ENCODE results near the gene PATJ.

GRCh38 chr1:62207187-62207586, 464.9 kb downstream of the PATJ start:
- TF ChIP-seq CTCF (IDR thresholded peaks at IDR 0.05 in 2 of 3, conservative IDR thresholded peaks at IDR 0.05 in 1 of 3; ENCODE audit: borderline replicate concordance in 1 of 3, insufficient read depth in 1 of 3, low read depth in 2 of 3, low read length in 2 of 3): no peak
- TF ChIP-seq ZBTB33 (IDR thresholded peaks at IDR 0.05; ENCODE audit: extremely low read depth, insufficient replicate concordance, low read length): no peak
- no peak for TF ChIP-seq EZH2 (IDR thresholded peaks at IDR 0.05)
- TF ChIP-seq SIN3A (IDR thresholded peaks at IDR 0.05; ENCODE audit: low read depth): no peak
- no peak for TF ChIP-seq YY1 (IDR thresholded peaks at IDR 0.05; ENCODE audit: extremely low read depth, insufficient replicate concordance, low read depth, low read length)
- no peak for TF ChIP-seq POLR2AphosphoS5 (IDR thresholded peaks at IDR 0.05; ENCODE audit: low read depth, low read length)
- no peak for TF ChIP-seq SRF (IDR thresholded peaks at IDR 0.05; ENCODE audit: low read depth)
- TF ChIP-seq CEBPB (IDR thresholded peaks at IDR 0.05; ENCODE audit: low read depth): no peak
- TF ChIP-seq JUND (IDR thresholded peaks at IDR 0.05): no peak
- no peak for TF ChIP-seq FOSL1 (IDR thresholded peaks at IDR 0.05; ENCODE audit: low read depth)
